GM10266 (cell line): ENCODE results near the gene XPNPEP1.

Experiments
- DNase-seq: peaks from one replicate; pipeline ENCODE4 v3.0.0; 2012; ENCODE audit errors: extremely low spot score
- TF ChIP-seq, protein P1 (sequence below): IDR thresholded peaks from 2 replicates; pipeline ENCODE4 v1.5.1; 2012; ENCODE audit warnings: mild to moderate bottlenecking, low read depth; ENCODE audit not compliant: control insufficient read depth, insufficient read depth; ENCODE audit errors: missing control alignments

Gene XPNPEP1

DNA sequence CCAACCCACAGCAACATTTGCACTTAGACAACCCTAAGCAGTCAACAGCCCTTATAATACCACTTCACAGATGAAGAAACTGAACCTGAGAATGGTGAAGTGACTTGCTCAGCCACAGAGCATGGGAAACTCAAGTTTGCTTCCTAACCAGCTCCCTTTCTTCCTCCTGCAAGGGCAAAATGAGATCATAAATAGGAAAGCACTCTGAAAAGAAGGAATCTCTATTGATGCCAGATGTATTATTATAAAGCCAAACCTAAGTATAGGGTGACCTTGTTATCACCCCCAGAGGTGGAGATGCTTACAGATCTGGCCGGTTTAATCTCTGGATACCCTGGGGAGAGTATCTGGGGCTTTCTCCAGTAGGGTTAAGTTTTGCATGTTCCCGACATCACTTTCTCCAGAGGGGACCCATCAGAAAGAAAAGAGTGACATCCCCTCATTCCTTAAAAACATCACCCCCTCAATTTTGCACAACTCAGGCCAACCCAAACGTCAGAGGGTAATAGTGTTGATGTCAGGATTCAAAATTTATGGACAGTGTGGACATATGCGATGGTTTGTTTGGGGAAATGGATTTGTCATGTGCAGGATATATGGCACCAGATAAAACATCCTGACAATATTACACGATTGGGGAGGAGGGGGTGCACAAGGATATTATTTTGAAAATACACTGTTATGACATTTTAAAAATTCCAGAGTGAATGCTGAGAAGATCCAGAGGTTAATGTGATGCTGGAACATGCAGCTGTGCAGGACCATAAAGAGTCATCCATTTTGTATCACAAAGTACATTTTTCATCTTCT lies 24.0 kb upstream of the XPNPEP1 start:
- TF ChIP-seq, protein P1, sequence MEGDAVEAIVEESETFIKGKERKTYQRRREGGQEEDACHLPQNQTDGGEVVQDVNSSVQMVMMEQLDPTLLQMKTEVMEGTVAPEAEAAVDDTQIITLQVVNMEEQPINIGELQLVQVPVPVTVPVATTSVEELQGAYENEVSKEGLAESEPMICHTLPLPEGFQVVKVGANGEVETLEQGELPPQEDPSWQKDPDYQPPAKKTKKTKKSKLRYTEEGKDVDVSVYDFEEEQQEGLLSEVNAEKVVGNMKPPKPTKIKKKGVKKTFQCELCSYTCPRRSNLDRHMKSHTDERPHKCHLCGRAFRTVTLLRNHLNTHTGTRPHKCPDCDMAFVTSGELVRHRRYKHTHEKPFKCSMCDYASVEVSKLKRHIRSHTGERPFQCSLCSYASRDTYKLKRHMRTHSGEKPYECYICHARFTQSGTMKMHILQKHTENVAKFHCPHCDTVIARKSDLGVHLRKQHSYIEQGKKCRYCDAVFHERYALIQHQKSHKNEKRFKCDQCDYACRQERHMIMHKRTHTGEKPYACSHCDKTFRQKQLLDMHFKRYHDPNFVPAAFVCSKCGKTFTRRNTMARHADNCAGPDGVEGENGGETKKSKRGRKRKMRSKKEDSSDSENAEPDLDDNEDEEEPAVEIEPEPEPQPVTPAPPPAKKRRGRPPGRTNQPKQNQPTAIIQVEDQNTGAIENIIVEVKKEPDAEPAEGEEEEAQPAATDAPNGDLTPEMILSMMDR, result no peak
- no peak for DNase-seq

DNA sequence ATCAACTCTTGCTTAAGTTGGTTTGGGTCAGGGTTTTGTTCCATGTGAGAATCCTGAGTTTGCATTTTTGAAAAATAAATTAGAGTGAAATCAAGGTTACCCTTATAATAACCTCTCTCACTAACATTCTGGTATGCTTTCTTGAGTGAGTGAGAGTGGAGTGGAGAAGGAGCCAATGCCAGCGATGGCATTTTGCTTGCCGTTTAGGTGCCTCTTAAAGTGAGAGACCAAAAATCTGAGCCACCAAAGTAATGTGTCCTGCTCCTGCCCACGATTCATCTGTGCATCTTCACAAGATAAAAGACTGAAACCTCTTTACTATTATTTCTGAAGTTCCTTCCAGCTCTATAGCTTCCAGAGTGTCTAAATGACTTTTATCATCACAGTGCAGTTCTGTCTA lies 23.4 kb upstream of the XPNPEP1 start:
- no peak for DNase-seq
- TF ChIP-seq, protein P1, result no peak

DNA sequence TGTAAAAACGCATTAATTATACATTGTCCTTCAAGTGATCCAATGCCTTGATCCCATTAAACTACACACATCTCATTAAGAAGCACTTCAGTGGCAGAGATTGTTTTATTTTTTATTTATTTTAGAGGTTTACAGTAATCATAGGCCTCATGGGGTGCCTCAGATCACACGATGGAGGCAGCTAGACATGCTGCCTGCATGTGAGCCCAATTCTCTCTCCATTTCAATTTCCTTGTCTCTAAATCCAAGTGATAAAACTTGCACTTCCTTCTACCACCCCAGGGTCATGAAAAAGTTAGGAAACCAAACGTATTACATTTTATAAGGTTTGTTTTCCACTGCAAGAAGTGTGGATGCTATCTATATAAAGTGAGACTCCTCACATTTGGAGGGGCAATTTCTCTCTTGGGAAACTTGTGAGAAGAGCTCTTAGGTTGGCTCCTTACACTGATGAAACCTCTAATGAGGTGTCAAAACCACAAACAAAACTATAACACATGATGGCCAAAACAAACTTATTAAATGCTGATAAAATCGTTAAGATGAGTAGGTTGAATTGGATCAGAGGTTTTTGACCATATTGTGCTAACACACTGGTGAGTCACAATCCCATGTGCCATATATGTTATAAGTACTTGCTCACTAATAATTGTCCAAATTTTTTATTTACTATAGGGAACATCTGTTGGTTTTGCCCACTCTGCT lies 22.3 kb upstream of the XPNPEP1 start:
- no peak for DNase-seq
- TF ChIP-seq, protein P1, result no peak

- TF ChIP-seq, protein P1, result no peak
- no peak for DNase-seq
These were observed 21.3 kb upstream of the XPNPEP1 start for GRCh38 chr10:109944613-109945012.

DNA sequence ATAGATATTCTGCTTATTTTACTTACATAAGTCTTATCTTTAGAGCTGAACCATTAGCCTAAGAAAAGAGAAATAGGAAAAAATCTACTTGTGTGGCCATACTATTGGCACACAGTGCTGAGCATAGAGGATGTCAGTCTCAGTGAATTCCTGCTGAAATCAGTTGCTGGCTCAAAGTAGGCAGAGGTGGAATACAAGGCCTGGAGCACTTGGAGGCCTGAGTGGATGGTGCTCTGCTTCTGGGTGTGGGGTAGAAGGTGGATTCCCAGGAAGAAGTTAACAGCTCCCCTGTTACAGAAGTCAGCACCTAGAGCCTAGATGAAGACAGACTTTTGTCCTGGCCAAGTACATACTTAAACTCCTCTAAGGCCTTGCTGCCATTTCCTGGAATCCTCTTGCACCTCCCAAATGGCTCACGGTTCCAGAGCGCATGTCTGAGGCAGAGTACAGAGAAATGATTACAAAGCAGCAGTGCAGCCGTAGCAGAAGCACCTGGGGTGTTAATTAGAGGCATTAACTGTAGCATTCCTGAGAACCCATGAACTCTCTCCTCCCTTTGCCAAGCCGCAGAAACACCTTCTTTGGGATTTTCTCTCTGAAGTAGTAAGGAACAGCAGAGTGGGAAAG lies 18.0 kb upstream of the XPNPEP1 start:
- DNase-seq, result no peak
- TF ChIP-seq, protein P1, result no peak

DNA sequence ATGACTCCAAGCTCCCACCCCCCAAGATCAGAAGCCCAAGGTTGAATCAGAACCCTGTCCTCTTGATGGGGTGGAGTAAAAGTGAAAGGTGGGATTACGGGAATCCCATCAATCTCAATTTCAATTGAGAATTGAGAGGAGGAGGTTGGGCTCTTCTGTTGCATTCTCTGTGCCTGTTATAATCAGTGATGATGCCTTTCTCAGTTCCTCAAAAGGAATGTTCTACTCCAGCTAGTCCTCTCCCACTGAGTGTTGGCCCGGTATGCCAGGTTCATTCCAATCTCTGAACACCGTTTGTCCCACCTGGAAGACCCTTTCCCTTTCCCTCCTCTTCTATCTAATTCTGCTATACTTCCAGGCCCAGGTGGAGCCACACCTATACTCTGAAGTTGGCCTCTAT lies 17.2 kb upstream of the XPNPEP1 start:
- TF ChIP-seq, protein P1, result no peak
- DNase-seq, result no peak
